Posterior cingulate gyrus (tissue), 11 donors: ENCODE measurements around the gene NUP62.
A peak's percentile ranks its signal among the peaks of the same experiment; 100 is the strongest.

Experiments
- DNase-seq, 10 donors: peaks; one replicate each; pipeline versions ENCODE4 v3.0.0 to v3.0.0-alpha.2; 2020 to 2021; ENCODE audit warnings: mixed read lengths in 3 of 10
- intact Hi-C: fragments of 100-400 bp; cut with DNase I; formaldehyde crosslinking; loops from one replicate; pipeline ENCODE4 v1.15.1; 2023

The NUP62 gene

GRCh38 chr19:49929611-49930482 lies 543 bp upstream of the NUP62 start:
- DNase-seq, result peak; percentile 84 to 99 (median 92)
- intact Hi-C loops, result loop anchor here (5.0 kb wide), 1 partner anchor 402 kb away; no protein-coding TSS in a partner anchor

GRCh38 chr19:49927526-49928264 lies 1.6 kb downstream of the NUP62 start:
- intact Hi-C loops, result loop anchor here (5.0 kb wide), 1 partner anchor 405 kb away; no protein-coding TSS in a partner anchor
- DNase-seq, result peak in 2 of 10 donors; percentile 1 to 56

GRCh38 chr19:49926515-49926914 lies 2.8 kb downstream of the NUP62 start:
- intact Hi-C loops, result loop anchor here (5.0 kb wide), 1 partner anchor 406 kb away; no protein-coding TSS in a partner anchor
- peak in 1 of 10 donors; percentile 7 for DNase-seq

GRCh38 chr19:49925486-49925885 lies 3.8 kb downstream of the NUP62 start:
- intact Hi-C loops, result loop anchor here (5.0 kb wide), 1 partner anchor 407 kb away; no protein-coding TSS in a partner anchor
- DNase-seq, result peak in 1 of 10 donors; percentile 14

- peak in 2 of 10 donors; percentile 19 to 57 for DNase-seq
- intact Hi-C loops, result loop anchor here (5.0 kb wide), 1 partner anchor 407 kb away; no protein-coding TSS in a partner anchor
These were observed 4.5 kb downstream of the NUP62 start for GRCh38 chr19:49924881-49925210.

- DNase-seq, result peak in 2 of 10 donors; percentile 46 to 74
- intact Hi-C loops, result no loop called here
These were observed 5.1 kb downstream of the NUP62 start for GRCh38 chr19:49924004-49924880.

GRCh38 chr19:49923055-49924003 lies 6.0 kb downstream of the NUP62 start:
- DNase-seq, result peak in 3 of 10 donors; percentile 21 to 70 (median 42)
- intact Hi-C loops, result no loop called here

- DNase-seq, result peak in 2 of 10 donors; percentile 20 to 37
- intact Hi-C loops, result no loop called here
These were observed 7.2 kb downstream of the NUP62 start for GRCh38 chr19:49921871-49922795.

GRCh38 chr19:49920624-49921363 lies 8.5 kb downstream of the NUP62 start:
- intact Hi-C loops, result no loop called here
- DNase-seq, result peak in 2 of 10 donors; percentile 37 to 74

GRCh38 chr19:49918089-49918488 lies 11.2 kb downstream of the NUP62 start:
- DNase-seq, result no peak
- intact Hi-C loops, result no loop called here

- peak in 1 of 10 donors; percentile 91 for DNase-seq
- intact Hi-C loops, result no loop called here
These were observed 12.2 kb downstream of the NUP62 start for GRCh38 chr19:49916839-49917733.

GRCh38 chr19:49915271-49915670 lies 14.0 kb downstream of the NUP62 start:
- no peak for DNase-seq
- intact Hi-C loops, result no loop called here

- DNase-seq, result no peak
- intact Hi-C loops, result no loop called here
These were observed 15.6 kb downstream of the NUP62 start for GRCh38 chr19:49913720-49914119.

- peak in 8 of 10 donors; percentile 58 to 96 (median 78) for DNase-seq
- intact Hi-C loops, result no loop called here
These were observed 16.2 kb downstream of the NUP62 start for GRCh38 chr19:49912965-49913685.

GRCh38 chr19:49911381-49912145 lies 17.7 kb downstream of the NUP62 start:
- intact Hi-C loops, result no loop called here

More at GRCh38 chr19:49911381-49912145, 17.7 kb downstream of the NUP62 start:
- no peak for DNase-seq
